Activated T-helper 1 cell treated with anti-CD3 and anti-CD28 coated beads, Interleukin-12 subunit alpha, Interleukin-12 subunit beta, Interleukin-2, Interleukin-4 antibody, amounts not matched to agents 30 ng/mL and 10 ng/mL and 1 ng/mL, durations not matched to agents 14 hours and 24 hours and 36 hours (primary cell): Measurements from ENCODE around the gene AOPEP. TPM values are rescaled to one million over a fixed set of nuclear protein-coding genes. Genes with fewer than 3 reads are reported as not detected.

ENCODE experiments used
- DNase-seq: peaks from one replicate; pipeline ENCODE4 v3.0.0; 2021; ENCODE audit warnings: low spot score
- H3K27ac Mint-ChIP-seq: one replicate; pipeline ENCODE4 v1.8.0; 2021; ENCODE audit warnings: mild to moderate bottlenecking, mixed read lengths
- H3K27me3 Mint-ChIP-seq: one replicate; pipeline ENCODE4 v1.8.0; 2022; ENCODE audit warnings: mild to moderate bottlenecking, moderate library complexity, mixed read lengths; ENCODE audit not compliant: insufficient read depth
- H3K36me3 Mint-ChIP-seq: one replicate; pipeline ENCODE4 v1.8.0; 2021; ENCODE audit warnings: low read depth, mixed read lengths
- H3K4me1 Mint-ChIP-seq: one replicate; pipeline ENCODE4 v1.8.0; 2021; ENCODE audit warnings: low read depth, mixed read lengths
- H3K4me3 Mint-ChIP-seq: one replicate; pipeline ENCODE4 v1.8.0; 2021; ENCODE audit warnings: mild to moderate bottlenecking, moderate library complexity, mixed read lengths
- H3K9me3 Mint-ChIP-seq: one replicate; pipeline ENCODE4 v1.8.0; 2021; ENCODE audit warnings: mixed read lengths
- intact Hi-C: fragments of 100-400 bp; cut with micrococcal nuclease; formaldehyde crosslinking; loops from one replicate; pipeline ENCODE4 v1.15.1; 2024
- total RNA-seq: library from RNA; stranded (reverse); gene quantifications from 2 replicates; pipeline ENCODE4 v1.2.3, GENCODE V29; 2022

AOPEP gene
- total RNA-seq, 1 donor from 2014 or later = 22.5 TPM

DNA sequence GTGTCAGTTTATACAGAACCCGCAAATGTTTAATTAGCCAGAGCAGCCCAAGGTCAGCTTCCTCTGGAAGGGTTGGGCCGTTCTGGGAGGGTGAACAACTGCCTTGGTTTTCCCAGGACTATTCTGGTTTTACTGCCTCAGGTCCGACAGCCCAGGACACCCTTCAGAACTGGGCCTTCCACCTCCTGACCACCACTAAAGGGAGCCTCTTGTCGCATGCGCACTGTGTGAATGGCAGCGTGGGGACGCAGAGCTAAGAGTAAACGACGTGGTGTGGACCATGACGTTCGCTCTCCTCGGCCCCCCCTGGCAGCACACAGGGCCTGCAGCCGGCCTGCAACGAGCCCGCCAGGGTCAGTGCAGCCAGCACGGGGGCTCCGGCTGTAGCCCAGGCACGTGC lies 376.1 kb downstream of the AOPEP start:
- no peaks in the 10 kb centered on the region for H3K9me3 Mint-ChIP-seq
- no peaks in the 10 kb centered on the region for H3K36me3 Mint-ChIP-seq
- DNase-seq = no peak
- intact Hi-C loops = no loop called here
- H3K4me3 Mint-ChIP-seq = no peak overlapping the region
- no peaks in the 10 kb centered on the region for H3K27me3 Mint-ChIP-seq
- H3K4me1 Mint-ChIP-seq = no peaks in the 10 kb centered on the region
- H3K27ac Mint-ChIP-seq = no peak overlapping the region

DNA sequence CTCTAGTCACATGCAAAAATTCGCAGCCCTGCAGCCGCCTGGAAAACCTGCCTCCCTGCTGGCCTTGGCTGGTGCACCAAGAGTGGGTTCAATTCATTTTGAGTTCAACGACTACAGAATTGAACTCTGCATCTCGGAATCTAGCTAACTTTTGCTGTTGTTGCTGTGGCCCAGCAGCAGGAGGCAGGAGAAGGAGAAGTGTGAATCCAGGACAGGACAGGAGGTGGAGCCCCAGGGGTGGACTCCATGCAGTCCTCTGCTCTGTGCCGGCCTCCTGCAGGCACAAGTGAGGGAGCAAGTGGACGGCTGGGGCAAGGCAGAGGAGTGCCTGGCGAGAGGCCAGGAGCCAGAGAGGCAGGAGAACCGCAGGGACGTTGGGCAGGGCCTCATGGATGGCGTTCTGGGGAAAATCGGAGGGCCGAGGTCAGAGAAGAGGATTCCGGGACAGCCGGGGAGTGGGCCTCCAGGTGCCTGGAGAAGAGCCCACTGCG lies 376.8 kb downstream of the AOPEP start:
- Mint-ChIP-seq H3K27me3 (no peaks in the 10 kb centered on the region), H3K4me3 (no peak overlapping the region), H3K4me1 (no peaks in the 10 kb centered on the region), H3K9me3 (no peaks in the 10 kb centered on the region), H3K36me3 (no peaks in the 10 kb centered on the region), H3K27ac (no peak overlapping the region)
- intact Hi-C loops = no loop called here
- no peak for DNase-seq

GRCh38 chr9:95103871-95104580 lies 377.5 kb downstream of the AOPEP start:
- no peak for DNase-seq
- no peaks in the 10 kb centered on the region for H3K9me3 Mint-ChIP-seq
- no peaks in the 10 kb centered on the region for H3K36me3 Mint-ChIP-seq
- H3K4me3 Mint-ChIP-seq = no peak overlapping the region
- H3K4me1 Mint-ChIP-seq = no peaks in the 10 kb centered on the region
- no peak overlapping the region for H3K27ac Mint-ChIP-seq
- H3K27me3 Mint-ChIP-seq = no peaks in the 10 kb centered on the region
- intact Hi-C loops = no loop called here

GRCh38 chr9:95104581-95104960 lies 378.1 kb downstream of the AOPEP start:
- no peaks in the 10 kb centered on the region for H3K36me3 Mint-ChIP-seq
- DNase-seq = no peak
- intact Hi-C loops = no loop called here
- no peak overlapping the region for H3K4me3 Mint-ChIP-seq
- H3K27ac Mint-ChIP-seq = no peak overlapping the region
- H3K4me1 Mint-ChIP-seq = no peaks in the 10 kb centered on the region
- no peaks in the 10 kb centered on the region for H3K9me3 Mint-ChIP-seq
- H3K27me3 Mint-ChIP-seq = no peaks in the 10 kb centered on the region

DNA sequence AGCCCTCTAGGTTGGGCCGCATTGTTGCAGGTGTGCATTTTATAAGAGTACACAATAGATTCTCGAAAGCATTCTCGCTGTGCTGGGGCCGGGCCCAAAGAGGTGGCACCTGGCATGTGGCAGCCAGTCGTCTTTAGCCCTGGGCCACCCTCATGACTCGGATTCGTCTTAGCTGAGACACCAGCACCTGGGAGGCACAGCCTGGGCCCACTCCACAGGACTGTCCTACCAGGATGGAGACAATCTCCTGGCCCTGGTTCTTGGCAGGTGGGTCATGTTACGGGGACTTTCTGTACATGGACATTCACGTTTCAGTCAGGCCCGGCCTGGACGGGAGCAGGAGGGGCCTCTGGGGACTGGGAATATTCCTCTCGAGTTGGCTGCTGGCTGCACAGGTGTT lies 378.5 kb downstream of the AOPEP start:
- DNase-seq = no peak
- intact Hi-C loops = no loop called here
- H3K27ac Mint-ChIP-seq = no peak overlapping the region
- no peaks in the 10 kb centered on the region for H3K36me3 Mint-ChIP-seq
- H3K4me1 Mint-ChIP-seq = no peaks in the 10 kb centered on the region
- H3K4me3 Mint-ChIP-seq = no peak overlapping the region
- H3K27me3 Mint-ChIP-seq = no peaks in the 10 kb centered on the region
- H3K9me3 Mint-ChIP-seq = no peaks in the 10 kb centered on the region

DNA sequence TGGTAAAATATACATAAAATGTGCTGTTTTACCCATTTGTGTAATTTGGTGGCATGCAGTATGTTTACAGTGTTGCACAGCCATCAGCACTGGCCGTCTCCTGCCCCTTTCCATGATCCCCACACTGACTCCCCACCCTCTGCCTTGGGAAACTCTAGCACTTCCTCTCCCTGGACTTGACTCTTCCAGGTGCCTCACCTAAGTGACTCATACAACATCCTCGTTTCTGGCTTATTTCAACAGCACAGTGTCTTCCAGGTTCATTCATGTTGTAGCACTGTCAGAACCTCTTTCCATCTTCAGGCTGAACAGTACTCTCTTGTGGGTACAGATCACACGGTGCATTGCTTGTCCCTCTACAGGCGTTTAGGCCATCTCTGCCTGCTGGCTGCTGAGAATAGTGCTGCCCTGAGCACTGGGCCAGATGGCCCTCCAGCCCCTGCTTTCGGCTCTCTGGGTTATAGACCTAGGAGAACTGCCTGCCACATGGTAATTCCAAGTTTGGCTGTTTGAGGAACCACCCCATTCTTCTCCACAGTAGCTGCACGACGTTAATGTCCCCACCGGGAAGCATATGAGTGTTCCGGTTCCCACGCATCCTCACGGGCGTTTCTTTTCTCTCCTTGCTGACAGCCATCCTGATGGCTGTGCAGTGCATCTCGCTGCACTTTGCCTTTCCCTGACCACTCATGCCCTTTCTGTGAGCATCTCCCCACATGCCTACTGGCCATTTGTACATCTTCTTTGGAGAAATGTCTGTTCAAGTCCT lies 379.2 kb downstream of the AOPEP start:
- no peak for DNase-seq
- no peaks in the 10 kb centered on the region for H3K27me3 Mint-ChIP-seq
- H3K4me1 Mint-ChIP-seq = no peaks in the 10 kb centered on the region
- H3K4me3 Mint-ChIP-seq = no peak overlapping the region
- intact Hi-C loops = no loop called here
- no peaks in the 10 kb centered on the region for H3K9me3 Mint-ChIP-seq
- no peaks in the 10 kb centered on the region for H3K36me3 Mint-ChIP-seq
- H3K27ac Mint-ChIP-seq = no peak overlapping the region

- no peak overlapping the region for H3K4me3 Mint-ChIP-seq
- intact Hi-C loops = no loop called here
- DNase-seq = no peak
- H3K27ac Mint-ChIP-seq = no peak overlapping the region
- H3K9me3 Mint-ChIP-seq = no peaks in the 10 kb centered on the region
- no peaks in the 10 kb centered on the region for H3K36me3 Mint-ChIP-seq
- no peaks in the 10 kb centered on the region for H3K4me1 Mint-ChIP-seq
- no peaks in the 10 kb centered on the region for H3K27me3 Mint-ChIP-seq
These were observed 380.7 kb downstream of the AOPEP start for GRCh38 chr9:95107001-95107749.

- intact Hi-C loops = no loop called here
- no peak for DNase-seq
- Mint-ChIP-seq H3K9me3 (no peaks in the 10 kb centered on the region), H3K36me3 (no peaks in the 10 kb centered on the region), H3K27ac (no peak overlapping the region), H3K4me1 (no peaks in the 10 kb centered on the region), H3K27me3 (no peaks in the 10 kb centered on the region), H3K4me3 (no peak overlapping the region)
These were observed 381.5 kb downstream of the AOPEP start for GRCh38 chr9:95107976-95108375.

GRCh38 chr9:95108777-95109176 lies 382.3 kb downstream of the AOPEP start:
- no peak overlapping the region for H3K27ac Mint-ChIP-seq
- no peaks in the 10 kb centered on the region for H3K9me3 Mint-ChIP-seq

DNA sequence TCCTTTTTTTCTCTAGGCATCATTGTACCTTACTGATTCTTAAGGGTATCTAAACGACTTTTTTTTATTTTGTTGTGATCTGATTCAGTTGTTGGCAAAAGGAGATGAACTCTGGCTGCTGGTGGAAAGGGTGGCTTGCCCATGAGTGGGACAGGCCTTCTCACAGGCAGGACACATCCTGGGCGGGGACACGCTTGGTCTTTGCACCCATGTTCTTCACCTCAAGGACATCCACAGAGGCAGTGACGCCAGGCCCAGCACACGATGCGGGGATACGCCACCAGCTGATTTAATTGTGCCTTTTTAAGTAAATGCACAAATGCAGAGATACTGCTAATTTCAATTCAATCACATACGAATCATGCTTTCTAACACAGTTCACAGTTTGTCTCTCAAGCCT lies 383.0 kb downstream of the AOPEP start:
- no peak for DNase-seq
- no peaks in the 10 kb centered on the region for H3K9me3 Mint-ChIP-seq
- intact Hi-C loops = no loop called here
- H3K27me3 Mint-ChIP-seq = no peaks in the 10 kb centered on the region
- H3K4me3 Mint-ChIP-seq = no peak overlapping the region
- H3K36me3 Mint-ChIP-seq = no peaks in the 10 kb centered on the region
- no peak overlapping the region for H3K27ac Mint-ChIP-seq
- no peaks in the 10 kb centered on the region for H3K4me1 Mint-ChIP-seq

More at GRCh38 chr9:95108777-95109176, 382.3 kb downstream of the AOPEP start:
- H3K4me1 Mint-ChIP-seq = no peaks in the 10 kb centered on the region
- DNase-seq = no peak
- H3K4me3 Mint-ChIP-seq = no peak overlapping the region
- H3K36me3 Mint-ChIP-seq = no peaks in the 10 kb centered on the region
- intact Hi-C loops = no loop called here
- H3K27me3 Mint-ChIP-seq = no peaks in the 10 kb centered on the region

DNA sequence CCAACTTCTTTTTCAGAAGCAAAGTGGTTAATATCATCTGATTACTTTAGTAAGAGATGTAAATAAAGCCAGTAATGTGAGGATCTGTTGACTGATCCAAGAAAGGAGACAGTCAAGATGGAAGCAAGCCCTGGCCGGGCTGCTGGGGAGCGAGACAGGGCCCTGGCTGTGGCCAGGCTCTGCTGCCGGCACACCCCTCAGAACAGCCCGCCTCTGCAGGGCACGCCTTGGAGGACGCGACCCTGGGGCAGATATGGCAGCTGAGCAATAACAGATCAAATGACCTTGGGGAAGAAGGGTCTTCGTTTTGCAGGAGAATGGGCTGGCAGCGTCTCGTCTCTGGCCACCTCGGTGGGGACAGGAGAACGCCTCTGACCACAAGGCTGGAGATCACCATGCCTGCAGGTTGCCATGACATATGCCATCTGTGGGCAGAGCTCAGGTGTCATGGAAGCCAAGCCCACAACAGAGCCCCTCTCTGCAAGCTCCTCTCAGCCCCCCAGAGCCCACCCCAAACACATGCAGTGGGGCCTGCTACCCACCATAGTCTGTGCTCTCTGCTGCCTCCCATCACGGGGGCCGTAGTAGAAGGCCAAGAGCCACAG lies 384.5 kb downstream of the AOPEP start:
- Mint-ChIP-seq H3K27me3 (no peaks in the 10 kb centered on the region), H3K27ac (no peak overlapping the region)
- intact Hi-C loops = no loop called here

GRCh38 chr9:95111716-95112115 lies 385.2 kb downstream of the AOPEP start:
- Mint-ChIP-seq H3K9me3 (no peaks in the 10 kb centered on the region), H3K27ac (no peak overlapping the region), H3K4me1 (no peaks in the 10 kb centered on the region), H3K27me3 (no peaks in the 10 kb centered on the region), H3K36me3 (no peaks in the 10 kb centered on the region), H3K4me3 (no peak overlapping the region)
- intact Hi-C loops = no loop called here
- no peak for DNase-seq

More for the DNA sequence above, 384.5 kb downstream of the AOPEP start:
- DNase-seq = no peak
- Mint-ChIP-seq H3K4me1 (no peaks in the 10 kb centered on the region), H3K4me3 (no peak overlapping the region), H3K36me3 (no peaks in the 10 kb centered on the region), H3K9me3 (no peaks in the 10 kb centered on the region)
